GM10266 (cell line): Measurements from ENCODE around the gene TAF1D.

Experiments used
- DNase-seq: peaks from one replicate; pipeline ENCODE4 v3.0.0; 2012; ENCODE audit errors: extremely low spot score
- CTCF ChIP-seq: IDR thresholded peaks from 2 replicates; pipeline ENCODE4 v1.5.1; 2012; ENCODE audit warnings: mild to moderate bottlenecking, low read depth; ENCODE audit not compliant: control insufficient read depth, insufficient read depth; ENCODE audit errors: missing control alignments

Gene TAF1D

GRCh38 chr11:93724089-93724488 is 17.2 kb downstream of the TAF1D start:
- DNase-seq: no peak
- TF ChIP-seq CTCF: no peak

- DNase-seq: no peak
- no peak for TF ChIP-seq CTCF
Measured at GRCh38 chr11:93720522-93720921, 20.8 kb downstream of the TAF1D start.

- TF ChIP-seq CTCF: no peak
- no peak for DNase-seq
Measured at GRCh38 chr11:93719310-93719709, 22.0 kb downstream of the TAF1D start.

DNA sequence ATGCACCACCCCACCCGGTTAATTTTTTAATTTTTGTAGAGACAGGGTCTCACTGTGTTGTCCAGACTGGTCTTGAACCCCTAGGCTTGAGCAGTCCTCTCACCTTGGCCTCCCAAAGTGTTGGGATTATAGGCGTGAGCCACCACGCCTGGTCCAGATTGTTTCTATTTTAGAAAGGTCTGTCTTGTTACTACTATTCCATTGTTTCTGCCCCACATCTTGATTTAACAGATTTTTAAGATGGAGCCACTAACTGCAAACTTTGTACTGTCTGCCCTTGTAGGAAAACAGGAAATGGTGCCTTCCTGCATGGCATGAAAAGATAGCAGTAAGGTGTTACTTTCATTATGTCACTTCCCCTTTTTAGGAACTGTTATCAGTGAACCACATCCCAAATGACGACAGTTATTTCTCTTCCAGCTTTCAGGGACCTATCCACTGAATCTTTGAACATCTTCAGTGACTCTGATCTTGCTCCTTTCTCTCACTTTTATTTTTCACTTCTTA is 23.2 kb downstream of the TAF1D start:
- DNase-seq: peak; percentile 23
- TF ChIP-seq CTCF: no peak

DNA sequence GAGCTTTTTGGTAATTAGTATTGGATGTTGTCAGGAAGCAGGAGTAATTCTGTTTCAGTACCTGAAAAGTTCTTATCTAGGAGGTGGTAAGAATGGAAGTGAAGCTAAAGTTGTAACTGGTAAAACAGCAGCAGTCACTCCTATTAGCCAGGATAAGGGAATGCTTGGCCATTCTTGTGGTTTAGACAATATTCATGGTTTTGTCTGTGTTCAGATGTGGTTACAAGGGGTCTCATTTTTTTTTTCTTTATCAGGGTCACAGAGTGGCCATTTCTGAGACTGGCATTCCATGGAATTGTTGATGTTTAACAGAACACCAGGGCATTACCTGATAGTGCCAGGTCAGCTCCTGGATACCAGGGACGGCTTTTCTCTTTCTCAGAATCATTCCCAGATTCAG is 23.8 kb downstream of the TAF1D start:
- no peak for DNase-seq
- no peak for TF ChIP-seq CTCF

- no peak for TF ChIP-seq CTCF
- DNase-seq: no peak
Measured at GRCh38 chr11:93715797-93716396, 25.4 kb downstream of the TAF1D start.

- TF ChIP-seq CTCF: no peak
- no peak for DNase-seq
Measured at GRCh38 chr11:93712678-93713077, 28.6 kb downstream of the TAF1D start.
